ENCODE results near the gene ZNF107. TPM values are rescaled to one million over a fixed set of nuclear protein-coding genes. Genes with fewer than 3 reads are reported as not detected.

The ZNF107 gene
- total and polyA plus RNA-seq, 2 of the 13 experiments (the other 11 are each of a cell fraction or from before 2014, with no cell fraction given): 2.5 to 5.4 TPM

GRCh38 chr7:64630496-64630895 is 35.4 kb upstream of the ZNF107 start (continued):
- TF ChIP-seq KLF13 (CRISPR knock-in tag; IDR thresholded peaks at IDR 0.05) (no peak), HNF4A (CRISPR knock-in tag; IDR thresholded peaks at IDR 0.05) (peak; percentile 50; the same call in 1 of the 2 replicates), ZNF121 (CRISPR knock-in tag; IDR thresholded peaks at IDR 0.05) (no peak), NCOA2 (CRISPR knock-in tag; IDR thresholded peaks at IDR 0.05) (peak; percentile 39; the same call in 1 of the 2 replicates), SALL1 (CRISPR knock-in tag; IDR thresholded peaks at IDR 0.05) (peak; percentile 33; the same call in 1 of the 2 replicates), MLLT10 (CRISPR knock-in tag; IDR thresholded peaks at IDR 0.05) (no peak), KLF12 (CRISPR knock-in tag; IDR thresholded peaks at IDR 0.05; ENCODE audit: borderline replicate concordance) (no peak), RFX5 (IDR thresholded peaks at IDR 0.05; ENCODE audit: low read depth, low read length) (no peak), GATAD2A (CRISPR knock-in tag; IDR thresholded peaks at IDR 0.05) (peak; percentile 65), ATF3 (CRISPR knock-in tag; IDR thresholded peaks at IDR 0.05) (0 out of 2 replicates have a peak, but pooled peaks have one; percentile 27), LCORL (IDR thresholded peaks at IDR 0.05) (no peak; the same call in 1 of the 2 replicates), LCORL (CRISPR knock-in tag; IDR thresholded peaks at IDR 0.05) (peak; percentile 68; the same call in 1 of the 2 replicates), ZEB1 (IDR thresholded peaks at IDR 0.05; ENCODE audit: insufficient replicate concordance, low read depth) (peak; percentile 82), TGIF2 (CRISPR knock-in tag; IDR thresholded peaks at IDR 0.05) (peak; percentile 80), DR1 (CRISPR knock-in tag; IDR thresholded peaks at IDR 0.05) (no peak), TBX3 (IDR thresholded peaks at IDR 0.05; ENCODE audit: borderline replicate concordance) (0 out of 2 replicates have a peak, but pooled peaks have one; percentile 34)
- TF ChIP-seq, protein P1, sequence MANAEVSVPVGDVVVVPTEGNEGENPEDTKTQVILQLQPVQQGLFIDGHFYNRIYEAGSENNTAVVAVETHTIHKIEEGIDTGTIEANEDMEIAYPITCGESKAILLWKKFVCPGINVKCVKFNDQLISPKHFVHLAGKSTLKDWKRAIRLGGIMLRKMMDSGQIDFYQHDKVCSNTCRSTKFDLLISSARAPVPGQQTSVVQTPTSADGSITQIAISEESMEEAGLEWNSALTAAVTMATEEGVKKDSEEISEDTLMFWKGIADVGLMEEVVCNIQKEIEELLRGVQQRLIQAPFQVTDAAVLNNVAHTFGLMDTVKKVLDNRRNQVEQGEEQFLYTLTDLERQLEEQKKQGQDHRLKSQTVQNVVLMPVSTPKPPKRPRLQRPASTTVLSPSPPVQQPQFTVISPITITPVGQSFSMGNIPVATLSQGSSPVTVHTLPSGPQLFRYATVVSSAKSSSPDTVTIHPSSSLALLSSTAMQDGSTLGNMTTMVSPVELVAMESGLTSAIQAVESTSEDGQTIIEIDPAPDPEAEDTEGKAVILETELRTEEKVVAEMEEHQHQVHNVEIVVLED (CRISPR knock-in tag; IDR thresholded peaks at IDR 0.05; ENCODE audit: borderline replicate concordance): no peak
- TF ChIP-seq, protein P2, sequence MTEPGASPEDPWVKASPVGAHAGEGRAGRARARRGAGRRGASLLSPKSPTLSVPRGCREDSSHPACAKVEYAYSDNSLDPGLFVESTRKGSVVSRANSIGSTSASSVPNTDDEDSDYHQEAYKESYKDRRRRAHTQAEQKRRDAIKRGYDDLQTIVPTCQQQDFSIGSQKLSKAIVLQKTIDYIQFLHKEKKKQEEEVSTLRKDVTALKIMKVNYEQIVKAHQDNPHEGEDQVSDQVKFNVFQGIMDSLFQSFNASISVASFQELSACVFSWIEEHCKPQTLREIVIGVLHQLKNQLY (CRISPR knock-in tag; IDR thresholded peaks at IDR 0.05): peak; percentile 75; the same call in 1 of the 2 replicates
- TF ChIP-seq, protein P3, sequence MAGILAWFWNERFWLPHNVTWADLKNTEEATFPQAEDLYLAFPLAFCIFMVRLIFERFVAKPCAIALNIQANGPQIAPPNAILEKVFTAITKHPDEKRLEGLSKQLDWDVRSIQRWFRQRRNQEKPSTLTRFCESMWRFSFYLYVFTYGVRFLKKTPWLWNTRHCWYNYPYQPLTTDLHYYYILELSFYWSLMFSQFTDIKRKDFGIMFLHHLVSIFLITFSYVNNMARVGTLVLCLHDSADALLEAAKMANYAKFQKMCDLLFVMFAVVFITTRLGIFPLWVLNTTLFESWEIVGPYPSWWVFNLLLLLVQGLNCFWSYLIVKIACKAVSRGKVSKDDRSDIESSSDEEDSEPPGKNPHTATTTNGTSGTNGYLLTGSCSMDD (CRISPR knock-in tag; IDR thresholded peaks at IDR 0.05): no peak
- TF ChIP-seq, protein P4, sequence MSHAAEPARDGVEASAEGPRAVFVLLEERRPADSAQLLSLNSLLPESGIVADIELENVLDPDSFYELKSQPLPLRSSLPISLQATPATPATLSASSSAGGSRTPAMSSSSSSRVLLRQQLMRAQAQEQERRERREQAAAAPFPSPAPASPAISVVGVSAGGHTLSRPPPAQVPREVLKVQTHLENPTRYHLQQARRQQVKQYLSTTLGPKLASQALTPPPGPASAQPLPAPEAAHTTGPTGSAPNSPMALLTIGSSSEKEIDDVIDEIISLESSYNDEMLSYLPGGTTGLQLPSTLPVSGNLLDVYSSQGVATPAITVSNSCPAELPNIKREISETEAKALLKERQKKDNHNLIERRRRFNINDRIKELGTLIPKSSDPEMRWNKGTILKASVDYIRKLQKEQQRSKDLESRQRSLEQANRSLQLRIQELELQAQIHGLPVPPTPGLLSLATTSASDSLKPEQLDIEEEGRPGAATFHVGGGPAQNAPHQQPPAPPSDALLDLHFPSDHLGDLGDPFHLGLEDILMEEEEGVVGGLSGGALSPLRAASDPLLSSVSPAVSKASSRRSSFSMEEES (CRISPR knock-in tag; IDR thresholded peaks at IDR 0.05): peak; percentile 51; the same call in 1 of the 2 replicates
- TF ChIP-seq, protein P5, sequence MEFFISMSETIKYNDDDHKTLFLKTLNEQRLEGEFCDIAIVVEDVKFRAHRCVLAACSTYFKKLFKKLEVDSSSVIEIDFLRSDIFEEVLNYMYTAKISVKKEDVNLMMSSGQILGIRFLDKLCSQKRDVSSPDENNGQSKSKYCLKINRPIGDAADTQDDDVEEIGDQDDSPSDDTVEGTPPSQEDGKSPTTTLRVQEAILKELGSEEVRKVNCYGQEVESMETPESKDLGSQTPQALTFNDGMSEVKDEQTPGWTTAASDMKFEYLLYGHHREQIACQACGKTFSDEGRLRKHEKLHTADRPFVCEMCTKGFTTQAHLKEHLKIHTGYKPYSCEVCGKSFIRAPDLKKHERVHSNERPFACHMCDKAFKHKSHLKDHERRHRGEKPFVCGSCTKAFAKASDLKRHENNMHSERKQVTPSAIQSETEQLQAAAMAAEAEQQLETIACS (CRISPR knock-in tag; IDR thresholded peaks at IDR 0.05): no peak
- TF ChIP-seq, protein P6, sequence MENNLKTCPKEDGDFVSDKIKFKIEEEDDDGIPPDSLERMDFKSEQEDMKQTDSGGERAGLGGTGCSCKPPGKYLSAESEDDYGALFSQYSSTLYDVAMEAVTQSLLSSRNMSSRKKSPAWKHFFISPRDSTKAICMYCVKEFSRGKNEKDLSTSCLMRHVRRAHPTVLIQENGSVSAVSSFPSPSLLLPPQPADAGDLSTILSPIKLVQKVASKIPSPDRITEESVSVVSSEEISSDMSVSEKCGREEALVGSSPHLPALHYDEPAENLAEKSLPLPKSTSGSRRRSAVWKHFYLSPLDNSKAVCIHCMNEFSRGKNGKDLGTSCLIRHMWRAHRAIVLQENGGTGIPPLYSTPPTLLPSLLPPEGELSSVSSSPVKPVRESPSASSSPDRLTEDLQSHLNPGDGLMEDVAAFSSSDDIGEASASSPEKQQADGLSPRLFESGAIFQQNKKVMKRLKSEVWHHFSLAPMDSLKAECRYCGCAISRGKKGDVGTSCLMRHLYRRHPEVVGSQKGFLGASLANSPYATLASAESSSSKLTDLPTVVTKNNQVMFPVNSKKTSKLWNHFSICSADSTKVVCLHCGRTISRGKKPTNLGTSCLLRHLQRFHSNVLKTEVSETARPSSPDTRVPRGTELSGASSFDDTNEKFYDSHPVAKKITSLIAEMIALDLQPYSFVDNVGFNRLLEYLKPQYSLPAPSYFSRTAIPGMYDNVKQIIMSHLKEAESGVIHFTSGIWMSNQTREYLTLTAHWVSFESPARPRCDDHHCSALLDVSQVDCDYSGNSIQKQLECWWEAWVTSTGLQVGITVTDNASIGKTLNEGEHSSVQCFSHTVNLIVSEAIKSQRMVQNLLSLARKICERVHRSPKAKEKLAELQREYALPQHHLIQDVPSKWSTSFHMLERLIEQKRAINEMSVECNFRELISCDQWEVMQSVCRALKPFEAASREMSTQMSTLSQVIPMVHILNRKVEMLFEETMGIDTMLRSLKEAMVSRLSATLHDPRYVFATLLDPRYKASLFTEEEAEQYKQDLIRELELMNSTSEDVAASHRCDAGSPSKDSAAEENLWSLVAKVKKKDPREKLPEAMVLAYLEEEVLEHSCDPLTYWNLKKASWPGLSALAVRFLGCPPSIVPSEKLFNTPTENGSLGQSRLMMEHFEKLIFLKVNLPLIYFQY (CRISPR knock-in tag; IDR thresholded peaks at IDR 0.05; ENCODE audit: borderline replicate concordance): peak; percentile 33; the same call in 1 of the 2 replicates
